LNCAP (cell line): ENCODE results near the gene TBC1D8.

Source experiments
- CTCF ChIP-seq: fragments of 450-650 bp; IDR thresholded peaks from 2 replicates; pipeline ENCODE4 v1.5.1; 2017; ENCODE audit warnings: mild to moderate bottlenecking

Gene TBC1D8

DNA sequence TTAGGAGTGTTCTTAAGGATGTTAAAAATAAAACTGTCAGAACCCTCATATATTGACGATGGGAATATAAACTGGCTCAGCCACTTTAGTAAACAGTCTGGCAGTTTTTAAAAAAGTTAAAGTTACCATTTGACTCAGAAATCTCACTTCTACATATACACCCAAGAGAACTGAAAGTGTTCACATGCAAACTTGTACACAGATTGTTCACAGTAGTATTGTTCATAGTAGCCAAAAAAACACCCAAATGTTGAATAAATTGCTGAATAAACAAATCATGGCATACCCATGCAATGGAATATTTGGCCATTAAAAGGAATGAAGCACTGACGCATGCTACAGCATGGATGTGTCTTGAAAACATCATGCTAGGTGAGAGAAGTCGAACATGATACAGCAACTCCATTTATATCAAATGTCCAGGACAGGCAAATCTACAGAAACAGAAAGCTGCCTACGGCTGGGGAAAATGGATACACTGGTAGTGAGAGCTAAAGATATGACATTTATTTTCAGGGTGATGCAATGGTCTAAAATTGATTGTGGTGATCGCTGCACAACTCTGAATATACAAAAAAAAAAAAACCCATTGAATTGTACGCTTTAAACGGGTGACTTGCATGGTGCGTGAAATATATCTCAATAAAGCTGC, 139.0 kb downstream of the TBC1D8 start:
- no peak for TF ChIP-seq CTCF

DNA sequence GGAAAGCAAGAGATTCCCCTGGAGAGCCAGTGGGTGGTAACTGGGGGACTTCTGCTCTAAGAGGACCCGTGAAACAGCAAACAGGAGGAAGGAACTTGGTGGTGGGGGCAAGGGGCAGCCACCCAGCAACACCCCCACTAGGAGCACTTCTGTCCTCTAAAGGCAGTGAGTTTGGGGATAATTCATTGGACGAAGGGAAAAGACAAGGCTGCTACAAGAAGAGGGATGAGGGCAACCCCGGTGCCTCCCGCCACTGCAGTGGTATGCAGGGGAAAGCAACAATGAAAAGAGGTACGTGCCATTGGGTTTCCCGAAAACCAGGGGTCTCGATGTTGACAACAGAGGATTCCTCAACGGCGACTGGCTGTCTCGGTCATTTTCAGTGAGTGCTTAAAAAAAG, 140.0 kb downstream of the TBC1D8 start:
- no peak for TF ChIP-seq CTCF

- no peak for TF ChIP-seq CTCF
These were observed 143.5 kb downstream of the TBC1D8 start for GRCh38 chr2:101007415-101008345.

DNA sequence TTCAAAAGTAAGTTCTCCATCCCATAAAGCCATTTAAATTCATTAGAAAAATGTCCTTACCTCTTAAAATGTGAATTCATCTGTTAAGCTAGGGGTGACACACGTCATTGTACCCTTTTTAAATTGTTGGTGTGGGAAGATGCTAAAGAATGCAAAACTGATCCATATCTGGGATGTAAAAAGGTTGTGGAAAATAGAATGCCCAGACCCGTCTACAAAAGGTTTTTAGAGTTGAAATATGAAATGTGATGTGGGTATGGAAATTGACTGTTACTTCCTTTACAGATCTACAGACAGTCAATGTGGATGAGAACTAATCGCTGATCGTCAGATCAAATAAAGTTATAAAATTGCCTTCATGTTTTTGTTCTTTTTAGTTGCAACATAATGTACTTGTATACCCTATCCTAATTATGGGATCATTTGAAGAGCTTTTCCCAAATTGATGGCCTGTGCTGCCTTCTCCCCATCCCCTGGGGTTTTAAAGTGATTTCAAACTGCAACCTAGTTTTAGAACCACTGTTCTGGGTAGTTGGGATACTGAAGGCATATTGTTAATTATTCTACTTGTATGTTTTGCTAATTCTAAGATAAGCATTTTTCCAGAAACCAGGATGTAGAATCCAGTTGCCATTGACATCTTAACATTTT, 145.0 kb downstream of the TBC1D8 start:
- TF ChIP-seq CTCF, result no peak

DNA sequence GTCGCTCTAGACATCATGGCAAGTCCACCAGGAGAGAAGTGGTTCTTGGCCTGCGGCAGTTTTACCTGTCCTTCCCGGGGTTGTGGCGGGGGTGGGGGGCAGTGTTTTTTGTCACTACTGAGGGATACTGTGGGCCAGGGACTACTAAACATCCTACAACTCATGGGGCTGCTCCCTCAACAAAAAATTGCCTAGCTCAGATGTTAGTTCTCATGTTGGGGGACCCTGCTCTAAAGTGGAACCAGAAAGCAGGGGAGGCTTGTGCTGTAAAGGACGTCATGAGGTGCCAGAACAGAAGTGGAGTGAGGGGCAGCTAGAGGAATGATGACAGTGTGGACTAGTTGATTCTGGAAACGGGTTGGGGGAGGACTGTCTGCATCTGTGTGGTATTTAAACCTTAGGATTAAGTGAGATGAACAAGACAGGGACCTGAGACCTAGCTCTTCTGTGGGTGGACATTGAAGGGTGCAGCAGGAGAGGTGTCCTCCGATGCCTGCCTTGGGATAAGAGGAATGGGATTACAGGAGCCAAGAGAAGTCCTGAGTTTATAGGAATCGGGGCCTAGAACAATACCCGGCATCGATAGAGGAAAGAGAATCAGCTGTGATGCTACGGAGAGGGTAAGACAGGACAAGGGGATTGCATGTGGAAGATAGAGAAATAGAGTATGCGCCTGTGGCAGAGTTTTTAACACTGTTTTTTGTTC, 146.4 kb downstream of the TBC1D8 start:
- no peak for TF ChIP-seq CTCF

- TF ChIP-seq CTCF, result no peak
These were observed 147.9 kb downstream of the TBC1D8 start for GRCh38 chr2:101003278-101003775.
